IMR-90 (cell line): ENCODE results near the gene RUFY4. TPM values are rescaled to one million over a fixed set of nuclear protein-coding genes. Genes with fewer than 3 reads are reported as not detected.
"Not testable (repeated sequence)": the region's sequence is repeated elsewhere in the genome, so short reads cannot be mapped to it uniquely, and the experiment has no call there.

ENCODE experiments used
- ATAC-seq: fragments of 200-7000 bp; cut with Tn5 transposase; 2 replicates; pipeline ENCODE4 v1.9.1; 2020; ENCODE audit warnings: low read depth, mild to moderate bottlenecking, moderate library complexity
- BruUV-seq: library from RNA; stranded (reverse); fragments of 400-500 nt; replicated peaks from 2 replicates; lab custom pipeline; 2021; lab: Mats Ljungman, UMichigan
- CTCF ChIA-PET: fragments of 300-600 bp; formaldehyde crosslinking; extraction: SDS; loops from one replicate; lab custom pipeline; 2021; ENCODE audit warnings: antibody characterized with exemption; lab: Yijun Ruan, JAX
- POLR2A ChIA-PET: fragments of 300-600 bp; sonication (Branson Sonifier 250); formaldehyde crosslinking; loops from one replicate; lab custom pipeline; 2022; ENCODE audit warnings: antibody characterized with exemption; ENCODE audit not compliant: unreplicated experiment; lab: Charles Lee
- DNase-seq: peaks from one replicate; pipeline ENCODE4 v3.0.0; 2013
- H2AFZ ChIP-seq: replicated peaks from 2 replicates; pipeline ENCODE3; 2013; ENCODE audit warnings: low read length, mild to moderate bottlenecking; ENCODE audit not compliant: poor library complexity
- H2AK5ac ChIP-seq: 2 replicates; pipeline ENCODE4 v1.6.1; 2013; ENCODE audit warnings: low read depth, low read length, inconsistent platforms
- H2AK9ac ChIP-seq: replicated peaks from 2 replicates; pipeline ENCODE3; 2013; ENCODE audit warnings: mild to moderate bottlenecking, low read depth, low read length, moderate library complexity; ENCODE audit not compliant: poor library complexity
- H2BK120ac ChIP-seq: 2 replicates; pipeline ENCODE4 v1.6.1; 2013; ENCODE audit warnings: low read depth, low read length, inconsistent platforms
- H2BK15ac ChIP-seq: 3 replicates; pipeline ENCODE4 v1.6.1; 2013; ENCODE audit warnings: low read depth, low read length, inconsistent platforms
- H2BK20ac ChIP-seq: 2 replicates; pipeline ENCODE4 v1.6.1; 2013; ENCODE audit warnings: low read depth, mild to moderate bottlenecking, inconsistent platforms, low read length, moderate library complexity
- H2BK5ac ChIP-seq: 2 replicates; pipeline ENCODE4 v1.6.1; 2013; ENCODE audit warnings: mild to moderate bottlenecking, low read depth, low read length, inconsistent platforms; ENCODE audit not compliant: poor library complexity, severe bottlenecking
- H3K14ac ChIP-seq: replicated peaks from 2 replicates; pipeline ENCODE4 v1.6.1; 2013; ENCODE audit warnings: low read depth, low read length, inconsistent platforms
- H3K18ac ChIP-seq: 2 replicates; pipeline ENCODE4 v1.6.1; 2013; ENCODE audit warnings: low read depth, low read length, control low read depth
- H3K23ac ChIP-seq: 2 replicates; pipeline ENCODE4 v1.6.1; 2013; ENCODE audit warnings: low read depth, low read length, inconsistent platforms
- H3K27ac ChIP-seq: 2 replicates; pipeline ENCODE4 v1.5.1; 2013; ENCODE audit warnings: mild to moderate bottlenecking, control low read depth, low read length; ENCODE audit not compliant: insufficient read depth
- H3K27me3 ChIP-seq: 2 replicates; pipeline ENCODE4 v1.6.1; 2013; ENCODE audit warnings: low read length; ENCODE audit not compliant: control insufficient read depth, insufficient read depth
- H3K36me3 ChIP-seq: 2 replicates; pipeline ENCODE4 v1.6.1; 2013; ENCODE audit warnings: low read length, mixed read lengths; ENCODE audit not compliant: control insufficient read depth, insufficient read depth
- H3K4ac ChIP-seq: 2 replicates; pipeline ENCODE4 v1.6.1; 2013; ENCODE audit warnings: low read depth, low read length, inconsistent platforms
- H3K4me1 ChIP-seq: 2 replicates; pipeline ENCODE4 v1.6.1; 2013; ENCODE audit warnings: low read length, mixed read lengths; ENCODE audit not compliant: control insufficient read depth, insufficient read depth
- H3K4me2 ChIP-seq: 2 replicates; pipeline ENCODE4 v1.6.1; 2013; ENCODE audit warnings: low read depth, mild to moderate bottlenecking, control low read depth, low read length, moderate library complexity
- H3K4me3 ChIP-seq: 2 replicates; pipeline ENCODE4 v1.5.1; 2013; ENCODE audit warnings: low read depth, mild to moderate bottlenecking, control low read depth, low read length, moderate library complexity; ENCODE audit not compliant: insufficient read depth
- H3K56ac ChIP-seq: 2 replicates; pipeline ENCODE4 v1.6.1; 2013; ENCODE audit warnings: low read length, inconsistent platforms; ENCODE audit not compliant: insufficient read depth; ENCODE audit errors: extremely low read depth
- H3K79me1 ChIP-seq, 2 experiments: 2 replicates each; pipeline ENCODE4 v1.6.1; 2013; ENCODE audit warnings: low read length in 2 of 2, inconsistent platforms in 1 of 2, low read depth in 1 of 2
- H3K9ac ChIP-seq: 2 replicates; pipeline ENCODE4 v1.6.1; 2013; ENCODE audit warnings: low read depth, low read length, control low read depth
- H3K9me1 ChIP-seq: 2 replicates; pipeline ENCODE4 v1.6.1; 2013; ENCODE audit warnings: low read length, inconsistent platforms; ENCODE audit not compliant: insufficient read depth
- H3K9me3 ChIP-seq: 2 replicates; pipeline ENCODE4 v1.6.1; 2013; ENCODE audit warnings: low read length; ENCODE audit not compliant: control insufficient read depth, insufficient read depth
- H4K20me1 ChIP-seq: 2 replicates; pipeline ENCODE4 v1.6.1; 2013; ENCODE audit warnings: low read length, inconsistent platforms; ENCODE audit not compliant: insufficient read depth
- H4K5ac ChIP-seq: 2 replicates; pipeline ENCODE4 v1.6.1; 2013; ENCODE audit warnings: mild to moderate bottlenecking, low read depth, low read length, control low read depth
- H4K8ac ChIP-seq, 2 experiments: 2 replicates each; pipeline ENCODE4 v1.6.1; 2013; ENCODE audit warnings: low read depth in 2 of 2, low read length in 2 of 2, control low read depth in 1 of 2, inconsistent platforms in 1 of 2
- H4K91ac ChIP-seq: 2 replicates; pipeline ENCODE4 v1.6.1; 2013; ENCODE audit warnings: low read depth, low read length, inconsistent platforms; ENCODE audit not compliant: insufficient read depth
- dilution Hi-C: fragments of 300-500 bp; cut with HindIII; formaldehyde crosslinking; loops from one replicate; pipeline ENCODE4 v1.14.3; 2018; ENCODE audit warnings: low sequenced_read_pairs; ENCODE audit not compliant: unreplicated experiment
- in situ Hi-C: fragments of 300-500 bp; cut with MboI; formaldehyde crosslinking; loops from 3 replicates; pipeline ENCODE4 v1.14.3; 2019; ENCODE audit warnings: low sequenced_read_pairs, inconsistent platforms, mixed read lengths
- intact Hi-C: fragments of 100-400 bp; cut with micrococcal nuclease; formaldehyde crosslinking; loops from 2 replicates; pipeline ENCODE4 v1.10.0; 2022
- polyA plus RNA-seq, 3 experiments: library from polyadenylated mRNA; depleted of rRNA; stranded (reverse); fragments of >200 nt; gene quantifications; 2 replicates each; pipeline ENCODE4 v1.2.3, GENCODE V29; 2012; ENCODE audit warnings: low replicate concordance in 1 of 3
- total RNA-seq: library from RNA; depleted of rRNA; stranded (reverse); fragments of >200 nt; gene quantifications from 2 replicates; pipeline ENCODE4 v1.2.3, GENCODE V29; 2012

The RUFY4 gene
- total and polyA plus RNA-seq, 2 of the 4 experiments (the other 2 are of a cell fraction) = not detected

- DNase-seq, H3K9ac ChIP-seq, H3K14ac ChIP-seq, POLR2A ChIA-PET, H3K4me2 ChIP-seq, H2AK5ac ChIP-seq, ATAC-seq, H4K5ac ChIP-seq, H3K23ac ChIP-seq, in situ Hi-C loops, H2BK15ac ChIP-seq, H4K20me1 ChIP-seq, H3K79me1 ChIP-seq, H2BK5ac ChIP-seq, H3K9me3 ChIP-seq, H3K4me1 ChIP-seq, BruUV-seq, CTCF ChIA-PET, H3K56ac ChIP-seq, H3K4ac ChIP-seq, H3K4me3 ChIP-seq, H3K18ac ChIP-seq, intact Hi-C loops, H2BK20ac ChIP-seq, dilution Hi-C loops, H4K8ac ChIP-seq, H3K36me3 ChIP-seq, H2BK120ac ChIP-seq, H4K91ac ChIP-seq, H3K27ac ChIP-seq, H2AK9ac ChIP-seq, H3K9me1 ChIP-seq, H2AFZ ChIP-seq: not testable (repeated sequence)
- H3K27me3 ChIP-seq = peaks cover 27% of the 10 kb centered on the region
Observed at GRCh38 chr2:218122286-218122685, 53.2 kb downstream of the RUFY4 start.
